D721Med (cell line): ENCODE data around the gene XRCC3.

Experiments
- DNase-seq: peaks from one replicate; pipeline ENCODE4 v3.0.0; 2011; ENCODE audit warnings: low spot score; ENCODE audit not compliant: insufficient read length
- FAIRE-seq: peaks from 2 replicates; lab custom pipeline; 2011; peaks lifted over from hg19 to GRCh38; lab: Jason Lieb, UNC
- TF ChIP-seq, protein P1 (sequence below): IDR thresholded peaks from 2 replicates; pipeline ENCODE4 v1.5.1; 2012; ENCODE audit warnings: mild to moderate bottlenecking, control low read depth; ENCODE audit not compliant: insufficient read depth; ENCODE audit errors: missing control alignments

XRCC3 gene

GRCh38 chr14:103711516-103712431 lies 3.5 kb downstream of the XRCC3 start:
- TF ChIP-seq, protein P1, sequence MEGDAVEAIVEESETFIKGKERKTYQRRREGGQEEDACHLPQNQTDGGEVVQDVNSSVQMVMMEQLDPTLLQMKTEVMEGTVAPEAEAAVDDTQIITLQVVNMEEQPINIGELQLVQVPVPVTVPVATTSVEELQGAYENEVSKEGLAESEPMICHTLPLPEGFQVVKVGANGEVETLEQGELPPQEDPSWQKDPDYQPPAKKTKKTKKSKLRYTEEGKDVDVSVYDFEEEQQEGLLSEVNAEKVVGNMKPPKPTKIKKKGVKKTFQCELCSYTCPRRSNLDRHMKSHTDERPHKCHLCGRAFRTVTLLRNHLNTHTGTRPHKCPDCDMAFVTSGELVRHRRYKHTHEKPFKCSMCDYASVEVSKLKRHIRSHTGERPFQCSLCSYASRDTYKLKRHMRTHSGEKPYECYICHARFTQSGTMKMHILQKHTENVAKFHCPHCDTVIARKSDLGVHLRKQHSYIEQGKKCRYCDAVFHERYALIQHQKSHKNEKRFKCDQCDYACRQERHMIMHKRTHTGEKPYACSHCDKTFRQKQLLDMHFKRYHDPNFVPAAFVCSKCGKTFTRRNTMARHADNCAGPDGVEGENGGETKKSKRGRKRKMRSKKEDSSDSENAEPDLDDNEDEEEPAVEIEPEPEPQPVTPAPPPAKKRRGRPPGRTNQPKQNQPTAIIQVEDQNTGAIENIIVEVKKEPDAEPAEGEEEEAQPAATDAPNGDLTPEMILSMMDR = no peak

GRCh38 chr14:103710771-103711377 lies 4.4 kb downstream of the XRCC3 start:
- no peak for DNase-seq
- TF ChIP-seq, protein P1 = no peak
- no peak for FAIRE-seq

More at GRCh38 chr14:103711516-103712431, 3.5 kb downstream of the XRCC3 start:
- FAIRE-seq (no peak), DNase-seq (no peak)

DNA sequence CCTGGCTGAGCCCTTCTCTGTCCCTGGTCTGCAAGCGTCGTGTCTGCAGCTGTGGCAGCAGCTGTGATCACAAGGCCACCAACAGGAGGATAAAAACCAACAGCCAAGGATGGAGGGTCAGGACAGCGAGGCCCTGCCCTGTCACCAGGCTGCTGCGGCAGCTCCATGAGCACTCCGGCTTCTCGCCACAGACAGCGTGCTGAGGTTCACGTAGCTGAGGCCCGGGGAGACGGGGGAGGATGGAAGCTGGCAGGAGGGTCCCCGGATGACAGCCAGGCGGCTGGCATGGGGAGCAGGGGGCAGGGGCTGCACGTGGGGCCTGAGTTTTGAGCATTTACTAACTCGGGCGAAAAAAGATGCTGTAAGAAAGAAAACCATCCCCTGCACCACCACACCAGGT lies 5.4 kb downstream of the XRCC3 start:
- TF ChIP-seq, protein P1 = no peak
- DNase-seq = no peak
- no peak for FAIRE-seq

DNA sequence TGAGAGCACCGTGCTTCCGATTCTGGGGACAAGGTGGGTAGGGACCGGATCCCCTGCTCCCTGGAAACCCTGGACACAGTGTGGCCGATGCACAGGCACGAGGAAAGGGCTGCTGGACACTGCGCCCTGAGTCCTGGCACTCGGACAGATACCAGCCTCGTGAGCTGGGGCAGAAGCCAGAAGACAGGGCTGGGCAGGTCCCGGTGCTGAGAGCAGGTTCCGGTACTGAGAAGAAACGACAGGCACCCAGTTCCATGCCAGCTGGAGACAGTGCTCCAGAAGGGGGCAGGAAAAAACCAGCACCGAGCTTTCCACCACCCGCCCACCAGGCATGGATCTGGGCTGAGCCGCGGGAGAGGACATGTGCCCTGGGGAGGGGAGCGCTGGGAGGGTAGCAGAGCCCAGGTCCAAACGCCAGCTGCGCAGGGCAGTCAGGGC lies 6.5 kb downstream of the XRCC3 start:
- DNase-seq (no peak), FAIRE-seq (no peak)
- TF ChIP-seq, protein P1 = no peak

DNA sequence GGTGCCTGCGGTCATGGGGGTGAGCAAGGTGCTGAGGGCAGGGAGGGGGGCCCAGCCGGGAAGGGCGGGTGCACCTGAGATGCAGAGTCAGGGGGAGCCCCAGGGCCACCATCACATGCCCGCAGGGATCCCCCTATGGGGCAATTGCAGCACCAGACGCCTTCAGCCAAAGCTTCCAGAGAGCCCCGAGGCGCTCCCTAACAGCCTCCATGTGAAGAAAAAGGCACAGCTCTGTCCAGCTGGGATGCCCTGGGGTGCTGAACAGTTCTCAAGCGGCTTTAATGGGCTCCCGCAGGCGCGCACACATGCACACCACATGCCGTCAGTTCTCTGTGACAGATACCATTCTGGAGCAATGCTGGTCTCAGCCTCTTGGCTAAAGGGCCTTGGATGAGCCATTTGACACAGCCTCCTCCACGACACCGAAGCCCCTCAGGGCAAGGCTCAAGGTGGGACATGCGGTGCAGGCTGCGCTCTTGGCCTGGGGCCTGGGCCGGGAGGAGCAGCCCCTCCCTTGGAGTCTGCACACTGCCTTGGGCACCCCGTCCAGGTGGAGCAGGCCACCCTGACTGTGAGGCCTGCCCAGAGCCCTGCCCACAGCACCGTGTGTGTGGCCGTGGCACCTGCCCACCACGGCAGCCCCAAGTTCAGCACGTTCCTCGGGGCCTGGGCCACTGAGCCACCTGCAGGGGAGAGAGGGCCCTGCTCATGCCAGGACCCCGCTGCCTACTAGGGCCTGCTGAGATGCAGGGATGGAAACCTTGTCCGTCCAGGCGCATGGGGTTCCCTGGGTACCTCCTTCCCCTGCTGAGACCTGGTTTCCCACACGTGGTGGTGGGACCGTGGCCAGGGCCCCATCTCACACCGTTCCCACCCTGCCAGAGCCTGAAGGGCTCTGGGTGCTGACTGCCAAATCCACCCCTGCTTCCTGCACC lies 7.7 kb downstream of the XRCC3 start:
- TF ChIP-seq, protein P1 = no peak
- FAIRE-seq (no peak), DNase-seq (no peak)

DNA sequence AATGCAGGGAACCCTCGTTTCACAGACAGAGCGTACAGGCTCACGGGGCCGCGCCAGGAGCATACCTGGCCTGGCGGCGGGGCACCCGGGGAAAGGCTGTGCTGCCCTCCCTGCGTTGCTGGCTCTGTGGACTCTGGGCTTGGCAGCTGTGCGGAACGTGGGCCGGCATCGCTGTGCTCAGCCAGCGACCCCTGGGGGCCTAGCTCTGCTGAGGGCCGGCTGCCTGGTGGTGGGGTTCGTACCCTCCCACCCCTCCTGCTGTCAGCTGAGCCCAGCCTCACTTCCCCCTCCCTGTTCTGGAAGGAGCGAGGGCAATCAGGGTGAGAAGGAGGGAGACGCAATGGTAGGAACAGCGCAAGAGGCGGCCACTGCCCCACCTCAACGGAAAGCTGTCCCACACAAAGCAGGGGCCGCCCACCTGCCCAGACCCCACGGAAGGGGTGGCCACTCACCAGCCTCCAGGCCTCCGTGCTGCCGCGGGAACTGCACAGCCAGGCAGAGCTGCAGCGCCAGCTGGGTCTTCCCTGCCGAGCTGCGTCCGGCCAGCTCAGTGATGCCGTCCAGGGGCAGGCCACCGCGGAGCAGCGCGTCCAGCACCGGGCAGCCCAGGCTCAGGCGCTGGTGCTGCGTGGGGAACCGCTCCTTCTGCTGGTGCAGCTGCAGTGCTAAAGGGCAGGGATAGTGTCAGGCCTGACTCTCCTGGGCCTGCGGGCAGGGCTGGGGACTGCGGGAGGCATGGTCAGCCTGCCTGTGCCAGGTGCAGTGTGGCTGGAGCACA lies 8.5 kb downstream of the XRCC3 start:
- no peak for FAIRE-seq
- TF ChIP-seq, protein P1 = no peak
- no peak for DNase-seq
